Kidney (tissue), 14 donors: ENCODE results near the gene KCNQ1. TPM values are rescaled to one million over a fixed set of nuclear protein-coding genes. Genes with fewer than 3 reads are reported as not detected.

Experiments used
- DNase-seq, 5 donors: peaks; one replicate each; pipeline ENCODE4 v3.0.0-alpha.2; 2013 to 2020
- FAIRE-seq: peaks from 2 replicates; lab custom pipeline; 2012; peaks lifted over from hg19 to GRCh38; lab: Jason Lieb, UNC
- H3K27ac ChIP-seq, 2 donors: one replicate each; pipeline ENCODE4 v1.7.0; 2013; ENCODE audit warnings: low read depth in 2 of 2, low read length in 2 of 2, inconsistent platforms in 1 of 2
- H3K27me3 ChIP-seq: one replicate; pipeline ENCODE4 v1.7.1; 2013; ENCODE audit warnings: low read length, inconsistent platforms; ENCODE audit not compliant: control insufficient read depth, insufficient read depth
- H3K36me3 ChIP-seq, 3 donors: one replicate each; pipeline versions ENCODE4 v1.7.0 to v1.7.1; 2013; ENCODE audit warnings: low read length in 3 of 3, control low read depth in 1 of 3, inconsistent platforms in 1 of 3; ENCODE audit not compliant: insufficient read depth in 3 of 3, control insufficient read depth in 2 of 3
- H3K4me1 ChIP-seq, 3 donors: one replicate each; pipeline versions ENCODE4 v1.7.0 to v1.7.1; 2013; ENCODE audit warnings: low read length in 3 of 3, inconsistent platforms in 1 of 3, low read depth in 1 of 3; ENCODE audit not compliant: control insufficient read depth in 2 of 3, insufficient read depth in 2 of 3
- H3K4me3 ChIP-seq, 3 donors: one replicate each; pipeline versions ENCODE4 v1.7.0 to v1.8.1; 2013; ENCODE audit warnings: low read length in 3 of 3, control low read depth in 1 of 3, inconsistent platforms in 1 of 3
- H3K9ac ChIP-seq, 3 donors: one replicate each; pipeline versions ENCODE4 v1.7.0 to v1.7.1; 2013; ENCODE audit warnings: low read length in 3 of 3, control low read depth in 1 of 3, inconsistent platforms in 1 of 3
- H3K9me3 ChIP-seq, 3 donors: one replicate each; pipeline versions ENCODE4 v1.7.0 to v1.7.1; 2013; ENCODE audit warnings: low read length in 3 of 3, control low read depth in 1 of 3, inconsistent platforms in 1 of 3; ENCODE audit not compliant: control insufficient read depth in 2 of 3, insufficient read depth in 1 of 3
- intact Hi-C: fragments of 100-400 bp; cut with DNase I; formaldehyde crosslinking; loops from one replicate; pipeline ENCODE4 v1.11.1; 2022
- polyA plus RNA-seq: library from polyadenylated mRNA; stranded (reverse); fragments of 350-450 nt; fragmentation: Illumina TruSeq; extraction: RNeasy Lipid Tissue Mini Kit (QIAGEN cat#74804); gene quantifications from one replicate; pipeline ENCODE4 v1.2.3, GENCODE V29; 2014; ENCODE audit warnings: low read depth, low replicate concordance; ENCODE audit not compliant: insufficient read depth
- total RNA-seq: library from RNA; stranded (reverse); fragmentation: NEBNext Ultra II Directional; extraction: Animal tissue kit (Norgen Biotek cat#: 25700); gene quantifications from one replicate; pipeline ENCODE4 v1.2.1, GENCODE V29; 2021
- TF ChIP-seq, protein P1 (sequence below): IDR thresholded peaks from 3 replicates; pipeline ENCODE4 v1.5.1; 2012; ENCODE audit warnings: mild to moderate bottlenecking, moderate library complexity, borderline replicate concordance; ENCODE audit not compliant: insufficient read depth; ENCODE audit errors: extremely low read depth
- donor health status: control.
- donor health status: control.
- donor health status: control.
- donor health status: control.
- donor health status: control.
- donor health status: DM: yes; HTN: yes; CAD: no.
- donor health status: Normal renal cell carcinoma (clear cell type).

Gene KCNQ1
- total and polyA plus RNA-seq, 2 donors from 2014 or later: 45.5 to 49.4 TPM

DNA sequence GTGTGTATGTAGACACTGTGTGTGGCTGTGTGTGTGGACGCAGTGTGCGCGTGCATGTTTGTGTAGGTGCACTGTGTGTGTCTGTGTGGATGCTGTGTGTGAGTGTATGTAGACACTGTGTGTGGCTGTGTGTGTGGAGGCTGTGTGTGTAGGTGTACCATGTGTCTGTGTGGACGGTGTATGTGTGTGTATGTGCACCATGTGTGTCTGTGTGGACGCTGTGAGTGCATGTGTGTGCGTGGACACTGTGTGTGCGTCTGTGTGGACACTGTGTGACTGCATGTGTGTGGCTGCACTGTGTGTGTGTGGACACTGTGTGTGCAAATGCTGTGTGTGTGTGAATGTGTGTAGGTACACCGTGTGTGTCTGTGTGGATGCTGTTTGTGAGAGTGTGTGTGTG lies 10.8 kb upstream of the KCNQ1 start:
- Histone ChIP-seq H3K36me3 (peaks cover 0 to 6% (median 0%) of the 10 kb centered on the region in 3 donors), H3K4me3 (no peak overlapping the region), H3K9me3 (no peaks in the 10 kb centered on the region), H3K9ac (no peak overlapping the region), H3K27ac (no peak overlapping the region), H3K27me3 (no peaks in the 10 kb centered on the region), H3K4me1 (no peaks in the 10 kb centered on the region)
- TF ChIP-seq, protein P1, sequence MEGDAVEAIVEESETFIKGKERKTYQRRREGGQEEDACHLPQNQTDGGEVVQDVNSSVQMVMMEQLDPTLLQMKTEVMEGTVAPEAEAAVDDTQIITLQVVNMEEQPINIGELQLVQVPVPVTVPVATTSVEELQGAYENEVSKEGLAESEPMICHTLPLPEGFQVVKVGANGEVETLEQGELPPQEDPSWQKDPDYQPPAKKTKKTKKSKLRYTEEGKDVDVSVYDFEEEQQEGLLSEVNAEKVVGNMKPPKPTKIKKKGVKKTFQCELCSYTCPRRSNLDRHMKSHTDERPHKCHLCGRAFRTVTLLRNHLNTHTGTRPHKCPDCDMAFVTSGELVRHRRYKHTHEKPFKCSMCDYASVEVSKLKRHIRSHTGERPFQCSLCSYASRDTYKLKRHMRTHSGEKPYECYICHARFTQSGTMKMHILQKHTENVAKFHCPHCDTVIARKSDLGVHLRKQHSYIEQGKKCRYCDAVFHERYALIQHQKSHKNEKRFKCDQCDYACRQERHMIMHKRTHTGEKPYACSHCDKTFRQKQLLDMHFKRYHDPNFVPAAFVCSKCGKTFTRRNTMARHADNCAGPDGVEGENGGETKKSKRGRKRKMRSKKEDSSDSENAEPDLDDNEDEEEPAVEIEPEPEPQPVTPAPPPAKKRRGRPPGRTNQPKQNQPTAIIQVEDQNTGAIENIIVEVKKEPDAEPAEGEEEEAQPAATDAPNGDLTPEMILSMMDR: no peak
- DNase-seq: peak in 1 of 5 donors; percentile 28
- intact Hi-C loops: no loop called here
- no peak for FAIRE-seq

- H3K36me3 ChIP-seq: peaks cover 0 to 6% (median 0%) of the 10 kb centered on the region in 3 donors
- H3K9ac ChIP-seq: no peak overlapping the region
- no peaks in the 10 kb centered on the region for H3K4me1 ChIP-seq
- TF ChIP-seq, protein P1: no peak
- FAIRE-seq: no peak
- H3K9me3 ChIP-seq: no peaks in the 10 kb centered on the region
- no peak overlapping the region for H3K27ac ChIP-seq
- H3K27me3 ChIP-seq: no peaks in the 10 kb centered on the region
- intact Hi-C loops: no loop called here
- peak in 1 of 5 donors; percentile 15 for DNase-seq
- no peak overlapping the region for H3K4me3 ChIP-seq
Observed at GRCh38 chr11:2434506-2435255, 10.1 kb upstream of the KCNQ1 start.

DNA sequence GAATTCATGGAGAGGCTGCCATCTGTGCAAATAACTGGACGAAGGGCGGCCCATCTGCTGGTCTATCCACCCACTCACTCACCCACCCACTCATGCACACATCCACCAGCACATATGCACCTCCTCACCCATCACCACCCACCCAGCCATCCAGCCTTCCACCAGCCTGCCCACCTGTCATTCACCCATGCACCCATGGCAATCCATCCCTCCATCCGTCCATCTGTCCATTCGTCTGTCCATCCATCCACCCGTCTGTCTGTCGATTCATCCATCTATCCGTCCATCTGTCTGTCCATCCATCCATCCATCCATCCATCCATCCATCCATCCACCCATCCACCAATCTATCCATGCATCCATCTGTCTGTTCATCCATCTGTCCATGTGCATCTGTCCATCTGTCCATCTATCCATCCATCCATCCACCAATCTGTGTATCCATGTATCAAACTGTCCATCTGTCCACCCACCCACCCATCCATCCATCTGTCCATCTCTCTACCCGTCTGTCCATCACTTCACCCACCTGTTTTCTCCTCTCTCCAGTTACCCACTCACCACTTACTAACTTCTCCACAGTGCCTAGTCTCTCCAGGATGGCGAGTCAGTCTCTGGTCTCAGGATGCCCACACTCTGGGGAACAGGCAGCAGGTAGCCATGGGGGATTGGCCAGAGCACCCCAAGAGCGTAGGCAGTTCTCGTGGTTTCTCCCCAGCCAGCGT lies 9.4 kb upstream of the KCNQ1 start:
- H3K36me3 ChIP-seq: peaks cover 0 to 6% (median 0%) of the 10 kb centered on the region in 3 donors
- intact Hi-C loops: no loop called here
- H3K9me3 ChIP-seq: no peaks in the 10 kb centered on the region
- no peak overlapping the region for H3K9ac ChIP-seq
- H3K4me1 ChIP-seq: no peaks in the 10 kb centered on the region
- DNase-seq: peak in 1 of 5 donors; percentile 32
- FAIRE-seq: no peak
- TF ChIP-seq, protein P1: no peak
- H3K4me3 ChIP-seq: no peak overlapping the region
- no peak overlapping the region for H3K27ac ChIP-seq
- H3K27me3 ChIP-seq: no peaks in the 10 kb centered on the region
